AG04449 (cell line): ENCODE measurements around the gene MYO16.

Source experiments
- CTCF ChIA-PET: fragments of 350-600 bp; formaldehyde crosslinking; extraction: SDS; loops from one replicate; lab custom pipeline; 2021; ENCODE audit warnings: antibody characterized with exemption; lab: Yijun Ruan, JAX
- POLR2A ChIA-PET: fragments of 400-600, 350-600 bp; formaldehyde crosslinking; extraction: SDS; loops from one replicate; lab custom pipeline; 2020; ENCODE audit warnings: antibody characterized with exemption, inconsistent platforms; lab: Yijun Ruan, JAX
- DNase-seq: peaks from one replicate; pipeline ENCODE4 v3.0.0-alpha.2; 2010; ENCODE audit warnings: low read depth, low spot score
- H3K4me3 ChIP-seq: 2 replicates; pipeline ENCODE4 v1.5.1; 2011; ENCODE audit warnings: low read depth, mild to moderate bottlenecking, control low read depth, low read length
- CTCF ChIP-seq: IDR thresholded peaks from one replicate; pipeline ENCODE4 v1.5.1; 2011; ENCODE audit warnings: mild to moderate bottlenecking, moderate library complexity, low read length, control low read depth, inconsistent platforms; ENCODE audit not compliant: insufficient read depth; ENCODE audit errors: missing control alignments

Gene MYO16

GRCh38 chr13:108959234-108959633 is 329.8 kb downstream of the MYO16 start:
- POLR2A ChIA-PET, result no interaction called here
- CTCF ChIA-PET, result interaction anchor here (0.8 to 4.3 kb wide), 7 partner anchors 8 to 1173 kb away, joined by 3 to 28 read pairs (median 10); no protein-coding TSS in a partner anchor
- no peak overlapping the region for H3K4me3 ChIP-seq
- DNase-seq, result no peak
- TF ChIP-seq CTCF, result no peak

GRCh38 chr13:108960006-108960405 is 330.6 kb downstream of the MYO16 start:
- POLR2A ChIA-PET, result no interaction called here
- no peak for DNase-seq

GRCh38 chr13:108961542-108962125 is 332.2 kb downstream of the MYO16 start:
- peak; percentile 51 for TF ChIP-seq CTCF
- CTCF ChIA-PET, result interaction anchor here (0.6 to 4.3 kb wide), 35 partner anchors 11 to 1449 kb away, joined by 3 to 28 read pairs (median 4); no protein-coding TSS in a partner anchor
- POLR2A ChIA-PET, result no interaction called here
- H3K4me3 ChIP-seq, result no peak overlapping the region
- no peak for DNase-seq

More at GRCh38 chr13:108960006-108960405, 330.6 kb downstream of the MYO16 start:
- H3K4me3 ChIP-seq, result no peak overlapping the region
- no peak for TF ChIP-seq CTCF
- CTCF ChIA-PET, result interaction anchor here (0.8 to 4.3 kb wide), 11 partner anchors 9 to 1172 kb away, joined by 3 to 28 read pairs (median 13); no protein-coding TSS in a partner anchor

GRCh38 chr13:108962654-108963053 is 333.2 kb downstream of the MYO16 start:
- ChIA-PET POLR2A (no interaction called here), CTCF (interaction anchor here (1.1 to 4.3 kb wide), 7 partner anchors 18 to 1151 kb away, joined by 3 to 28 read pairs (median 7); no protein-coding TSS in a partner anchor)
- DNase-seq, result no peak
- no peak overlapping the region for H3K4me3 ChIP-seq
- no peak for TF ChIP-seq CTCF

GRCh38 chr13:108963276-108963810 is 333.9 kb downstream of the MYO16 start:
- ChIA-PET CTCF (interaction anchor here (1.0 to 4.3 kb wide), 8 partner anchors 18 to 1152 kb away, joined by 3 to 28 read pairs (median 4); no protein-coding TSS in a partner anchor), POLR2A (no interaction called here)
- no peak overlapping the region for H3K4me3 ChIP-seq
- TF ChIP-seq CTCF, result no peak
- DNase-seq, result no peak

GRCh38 chr13:108963846-108964600 is 334.6 kb downstream of the MYO16 start:
- TF ChIP-seq CTCF, result no peak
- ChIA-PET POLR2A (no interaction called here), CTCF (interaction anchor here (1.0 to 4.2 kb wide), 6 partner anchors 167 to 1152 kb away, joined by 3 to 24 read pairs (median 3); no protein-coding TSS in a partner anchor)
- peak; percentile 19 for DNase-seq
- no peak overlapping the region for H3K4me3 ChIP-seq
